Measurements from ENCODE around the gene TPST2.

Gene TPST2

GRCh38 chr22:26496456-26496855, 93.5 kb downstream of the TPST2 start:
- H3K4me3 ChIP-seq (replicated peaks in 1 of 2; ENCODE audit: low read depth in 2 of 2, low read length in 2 of 2): no peak overlapping the region
- TF ChIP-seq CTCF (IDR thresholded peaks at IDR 0.05; ENCODE audit: low read depth, low read length): no peak
- DNase-seq (ENCODE audit: low read depth in 2 of 2): no peak

- no peak for DNase-seq (ENCODE audit: low read depth in 2 of 2)
- no peak overlapping the region for H3K4me3 ChIP-seq (replicated peaks in 1 of 2; ENCODE audit: low read depth in 2 of 2, low read length in 2 of 2)
Observed at GRCh38 chr22:26494506-26494905, 95.4 kb downstream of the TPST2 start.

GRCh38 chr22:26492220-26492619, 97.7 kb downstream of the TPST2 start:
- no peak overlapping the region for H3K4me3 ChIP-seq (replicated peaks in 1 of 2; ENCODE audit: low read depth in 2 of 2, low read length in 2 of 2)
- no peak for DNase-seq (ENCODE audit: low read depth in 2 of 2)
- no peak for TF ChIP-seq CTCF (IDR thresholded peaks at IDR 0.05; ENCODE audit: low read depth, low read length)

More at GRCh38 chr22:26494506-26494905, 95.4 kb downstream of the TPST2 start:
- TF ChIP-seq CTCF (IDR thresholded peaks at IDR 0.05; ENCODE audit: low read depth, low read length): no peak

- no peak for TF ChIP-seq CTCF (IDR thresholded peaks at IDR 0.05; ENCODE audit: low read depth, low read length)
- H3K4me3 ChIP-seq (replicated peaks in 1 of 2; ENCODE audit: low read depth in 2 of 2, low read length in 2 of 2): no peak overlapping the region
- DNase-seq (ENCODE audit: low read depth in 2 of 2): no peak
Observed at GRCh38 chr22:26489447-26490036, 100.4 kb downstream of the TPST2 start.

- peak in 1 of 2 donors; percentile 39 for DNase-seq (ENCODE audit: low read depth in 2 of 2)
Observed at GRCh38 chr22:26487996-26488395, 101.9 kb downstream of the TPST2 start.

GRCh38 chr22:26486394-26486793, 103.5 kb downstream of the TPST2 start:
- no peak for TF ChIP-seq CTCF (IDR thresholded peaks at IDR 0.05; ENCODE audit: low read depth, low read length)
- DNase-seq (ENCODE audit: low read depth in 2 of 2): no peak

More at GRCh38 chr22:26487996-26488395, 101.9 kb downstream of the TPST2 start:
- TF ChIP-seq CTCF (IDR thresholded peaks at IDR 0.05; ENCODE audit: low read depth, low read length): no peak
- H3K4me3 ChIP-seq (replicated peaks in 1 of 2; ENCODE audit: low read depth in 2 of 2, low read length in 2 of 2): no peak overlapping the region

More at GRCh38 chr22:26486394-26486793, 103.5 kb downstream of the TPST2 start:
- H3K4me3 ChIP-seq (replicated peaks in 1 of 2; ENCODE audit: low read depth in 2 of 2, low read length in 2 of 2): no peak overlapping the region
